Medulla oblongata (tissue), 1 donor: Measurements from ENCODE around the gene JAM2.

Experiments
- DNase-seq: peaks from one replicate; pipeline ENCODE4 v3.0.0-alpha.2; 2015; ENCODE audit errors: extremely low spot score

Gene JAM2

DNA sequence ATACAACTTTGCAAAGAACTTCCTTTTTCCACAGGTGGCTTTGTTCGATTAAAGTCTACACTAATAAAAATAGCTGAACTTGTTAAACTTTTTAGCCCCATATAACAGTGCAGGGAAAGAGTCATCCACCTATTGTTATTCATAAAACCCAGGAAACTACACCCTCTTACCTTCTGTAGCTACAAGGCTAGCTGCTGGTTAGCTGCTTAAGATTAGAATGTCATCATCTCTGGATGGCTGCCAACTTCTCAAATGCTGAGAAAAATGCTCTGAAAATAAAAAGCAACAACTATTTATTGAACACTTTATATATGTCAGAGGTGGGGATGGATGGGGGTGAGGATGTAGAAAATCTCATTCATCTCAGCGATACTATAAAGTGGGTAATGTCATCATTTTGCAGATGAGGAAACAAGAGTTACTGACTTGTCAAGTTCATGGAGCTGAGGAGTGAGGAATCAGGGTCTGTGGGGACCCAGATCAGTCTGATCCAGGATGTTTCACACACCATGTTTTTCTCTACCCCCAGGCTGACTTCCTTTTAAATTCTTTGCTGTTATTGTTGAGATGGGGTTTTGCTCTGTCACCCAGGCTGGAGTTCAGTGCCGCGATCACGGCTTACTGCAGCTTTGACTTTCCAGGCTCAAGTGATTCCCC, 78.6 kb downstream of the JAM2 start:
- DNase-seq = no peak

DNA sequence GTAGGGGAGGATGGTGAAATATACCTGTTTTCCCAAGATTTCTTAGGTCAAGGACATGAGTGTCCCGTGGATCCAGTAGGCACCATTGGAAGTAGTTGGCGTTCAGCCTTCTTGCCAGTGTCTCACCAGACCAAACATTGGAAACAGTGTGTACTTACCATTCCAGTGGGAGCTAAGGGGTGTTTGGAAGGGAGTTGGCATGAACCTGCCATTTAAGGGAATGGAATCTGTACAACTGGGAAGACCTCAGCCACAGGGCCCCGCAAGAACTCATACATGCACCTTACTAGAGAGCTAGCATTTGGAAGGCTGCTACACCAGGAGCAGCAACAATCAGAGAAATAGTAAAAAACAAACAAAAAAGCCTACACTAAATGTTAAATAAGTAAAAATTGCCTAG, 82.9 kb downstream of the JAM2 start:
- no peak for DNase-seq

- no peak for DNase-seq
These were observed 83.6 kb downstream of the JAM2 start for GRCh38 chr21:25722631-25723030.

DNA sequence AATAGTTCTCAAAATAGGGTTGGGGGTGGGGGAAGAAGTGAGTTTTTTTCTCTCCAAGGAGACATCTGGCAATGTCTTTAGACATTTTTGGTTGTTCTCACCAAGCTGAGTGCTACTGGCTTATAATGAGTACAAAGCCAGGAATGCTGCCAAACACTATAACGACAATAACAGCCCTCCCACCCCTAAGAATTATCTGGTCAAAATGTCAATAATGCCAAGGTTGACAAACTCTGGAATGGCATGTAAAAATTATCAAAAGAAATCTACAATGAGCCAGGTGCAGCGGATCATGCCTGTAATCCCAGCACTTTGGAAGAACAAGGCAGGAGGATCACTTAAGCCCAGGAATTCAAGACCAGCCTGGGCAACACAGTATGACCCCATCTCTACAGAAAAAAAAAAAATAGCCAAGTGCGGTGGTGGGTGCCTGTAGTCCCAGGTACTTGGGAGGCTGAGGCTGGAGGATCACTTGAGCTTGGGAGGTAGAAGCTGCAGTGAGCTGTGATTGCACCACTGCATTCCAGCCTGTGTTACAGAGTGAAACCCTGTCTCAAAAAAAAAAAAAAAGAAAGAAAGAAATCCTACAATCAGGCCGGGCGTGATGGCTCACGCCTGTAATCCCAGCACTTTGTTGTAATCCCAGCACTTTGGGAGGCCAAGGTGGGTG, 93.2 kb downstream of the JAM2 start:
- no peak for DNase-seq

DNA sequence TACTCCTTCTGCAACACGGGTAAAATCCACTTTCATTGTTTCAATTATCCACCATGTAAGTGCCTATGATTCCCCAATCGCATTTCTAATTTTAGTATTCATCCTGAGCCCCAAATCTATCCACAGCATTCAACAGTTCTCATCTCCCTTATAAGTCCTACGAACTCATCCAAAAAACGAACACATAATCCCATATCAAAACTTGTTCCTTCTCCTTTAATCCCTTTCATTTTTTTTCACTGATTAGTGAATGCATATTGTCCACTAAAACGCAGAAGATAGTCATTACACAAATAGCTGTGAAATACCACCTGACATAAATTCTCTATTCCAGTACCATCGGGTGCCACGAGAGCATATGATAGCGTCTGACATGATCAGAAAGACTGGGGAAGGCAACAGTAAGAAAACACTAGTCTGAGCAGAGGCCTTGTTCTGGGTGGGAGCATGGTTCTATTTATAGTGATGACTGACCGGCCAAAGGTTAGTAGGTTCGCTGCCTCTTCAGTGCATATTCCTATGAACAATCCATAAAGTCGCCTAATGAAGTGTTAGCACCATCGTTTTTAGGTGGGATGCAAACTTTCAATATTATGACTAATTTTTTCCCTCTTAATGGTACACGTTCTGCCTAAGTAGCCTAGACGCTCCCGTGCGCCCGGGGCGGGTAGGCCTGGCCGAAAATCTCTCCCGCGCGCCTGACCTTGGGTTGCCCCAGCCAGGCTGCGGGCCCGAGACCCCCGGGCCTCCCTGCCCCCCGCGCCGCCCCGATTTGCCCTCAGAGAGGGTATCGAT, 95.0 kb downstream of the JAM2 start:
- peak; percentile 21 for DNase-seq

GRCh38 chr21:25734654-25734903, 95.5 kb downstream of the JAM2 start:
- no peak for DNase-seq

GRCh38 chr21:25734904-25735645, 96.0 kb downstream of the JAM2 start, which contains the start of the genes ATP5PF and GABPA:
ATP5PF (minus strand) TSS chr21:25734904; CDS start chr21:25729794, 5,110 bp downstream.
GABPA (plus strand) TSS chr21:25734972; CDS start chr21:25741599, 6,627 bp downstream.
- DNase-seq = peak; percentile 98

DNA sequence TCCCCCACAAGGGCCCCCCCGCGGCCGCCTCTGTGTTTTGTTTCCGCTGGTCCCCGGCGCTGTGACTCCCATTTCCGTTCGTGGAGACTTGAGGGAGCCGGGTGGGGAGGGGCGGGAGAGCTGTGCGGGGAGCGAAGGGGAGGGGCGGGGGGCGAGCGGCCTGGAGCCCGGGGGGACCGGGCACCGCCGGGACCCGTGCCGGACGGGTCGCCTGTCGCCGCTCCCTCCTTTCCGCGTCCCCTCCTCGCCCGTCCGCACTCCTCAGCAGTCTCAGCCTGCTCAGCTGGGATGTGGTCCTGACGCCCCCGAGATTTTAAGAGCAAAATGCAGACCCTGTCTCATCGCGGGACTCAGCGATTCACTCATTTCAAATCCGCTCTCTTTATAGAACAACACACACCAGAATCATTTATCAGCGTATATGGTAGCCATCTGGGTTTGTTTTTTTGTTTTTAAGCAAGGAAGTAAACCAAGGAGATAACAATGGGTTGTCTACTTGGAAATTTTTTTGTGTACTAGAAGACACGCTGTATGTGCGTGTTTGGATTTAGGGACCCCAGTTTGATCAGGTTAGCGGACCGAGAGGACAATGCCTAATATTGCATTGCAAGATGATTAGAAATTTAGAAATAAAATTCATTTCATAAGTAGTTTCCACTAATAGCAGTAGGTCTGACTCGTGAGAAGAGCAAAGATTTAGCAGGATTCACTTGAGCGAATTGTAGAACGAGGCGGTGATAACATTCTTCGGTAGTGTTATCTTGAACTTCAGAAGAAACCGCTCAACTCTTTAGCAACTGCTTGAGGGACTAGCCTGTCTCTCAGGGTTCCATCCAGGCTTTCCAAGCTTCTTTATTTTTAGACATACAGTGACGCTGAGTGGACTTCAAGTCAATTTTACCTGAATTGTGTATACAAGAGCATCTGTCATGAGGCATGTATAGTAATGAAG, 96.9 kb downstream of the JAM2 start:
- DNase-seq = peak; percentile 92

GRCh38 chr21:25737421-25737820, 98.4 kb downstream of the JAM2 start:
- no peak for DNase-seq

DNA sequence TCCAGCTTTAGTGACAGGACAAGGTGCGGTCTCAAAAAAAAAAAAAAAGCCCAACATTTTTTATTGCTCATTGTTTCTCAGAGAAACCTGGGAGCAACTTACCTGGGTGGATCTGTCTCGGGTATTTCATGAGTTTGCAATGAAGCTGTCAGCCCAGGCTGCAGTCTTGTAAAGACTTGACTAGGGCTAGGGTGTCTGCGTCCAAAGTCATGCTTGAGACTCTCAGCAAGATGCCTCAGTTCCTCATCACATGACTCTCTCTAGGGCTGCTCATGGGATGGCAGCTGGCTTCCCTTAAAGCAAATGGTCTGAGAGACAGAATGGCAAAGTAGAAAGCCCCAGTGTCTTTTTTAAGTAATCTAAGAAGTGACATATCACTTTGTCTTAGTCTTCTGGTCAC, 103.8 kb downstream of the JAM2 start:
- DNase-seq = no peak

- no peak for DNase-seq
These were observed 105.8 kb downstream of the JAM2 start for GRCh38 chr21:25744854-25745253.

- DNase-seq = no peak
These were observed 111.0 kb downstream of the JAM2 start for GRCh38 chr21:25750085-25750484.

GRCh38 chr21:25752416-25752815, 113.4 kb downstream of the JAM2 start:
- no peak for DNase-seq

- no peak for DNase-seq
These were observed 117.3 kb downstream of the JAM2 start for GRCh38 chr21:25756190-25756932.

DNA sequence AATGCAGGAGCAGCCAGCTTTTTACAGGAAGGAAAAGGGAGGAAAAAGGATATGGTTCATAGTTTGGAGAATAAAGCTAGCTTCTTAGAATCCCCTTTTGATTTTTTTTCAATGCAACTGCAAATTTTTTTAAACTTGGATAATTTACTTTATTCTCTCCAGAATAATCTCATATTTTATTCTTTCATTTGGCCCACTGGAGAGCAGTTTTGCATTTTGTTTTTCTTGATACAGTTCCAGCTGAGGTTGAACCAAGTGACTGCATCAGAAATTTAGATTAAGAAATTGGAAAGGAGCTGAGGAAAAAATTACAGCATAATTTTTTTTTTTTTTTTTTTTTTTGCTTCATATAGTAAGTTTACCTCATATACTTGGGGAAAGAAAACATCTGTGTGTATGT, 118.5 kb downstream of the JAM2 start:
- DNase-seq = no peak

GRCh38 chr21:25759573-25759972, 120.5 kb downstream of the JAM2 start:
- no peak for DNase-seq

- DNase-seq = no peak
These were observed 121.0 kb downstream of the JAM2 start for GRCh38 chr21:25760061-25760460.

DNA sequence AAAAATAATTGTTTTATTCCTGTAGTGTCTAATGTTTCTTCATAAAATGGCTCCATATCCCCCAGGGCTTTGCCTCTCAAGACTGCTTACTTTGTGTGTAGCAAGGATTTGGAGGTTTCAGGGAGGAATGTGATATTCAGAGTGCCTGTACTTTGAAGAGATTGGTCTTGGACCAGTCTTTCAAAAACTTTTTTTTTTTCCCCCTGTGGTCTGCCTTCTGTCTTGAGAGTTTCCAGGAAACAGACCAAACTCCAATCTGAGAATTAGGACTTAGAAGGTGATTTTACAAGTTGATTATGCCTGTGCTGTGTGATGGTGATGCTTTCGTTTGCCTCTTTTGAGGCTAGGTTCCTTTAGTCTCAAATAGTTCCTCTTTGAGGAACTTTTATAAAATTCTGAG, 121.6 kb downstream of the JAM2 start:
- DNase-seq = no peak

DNA sequence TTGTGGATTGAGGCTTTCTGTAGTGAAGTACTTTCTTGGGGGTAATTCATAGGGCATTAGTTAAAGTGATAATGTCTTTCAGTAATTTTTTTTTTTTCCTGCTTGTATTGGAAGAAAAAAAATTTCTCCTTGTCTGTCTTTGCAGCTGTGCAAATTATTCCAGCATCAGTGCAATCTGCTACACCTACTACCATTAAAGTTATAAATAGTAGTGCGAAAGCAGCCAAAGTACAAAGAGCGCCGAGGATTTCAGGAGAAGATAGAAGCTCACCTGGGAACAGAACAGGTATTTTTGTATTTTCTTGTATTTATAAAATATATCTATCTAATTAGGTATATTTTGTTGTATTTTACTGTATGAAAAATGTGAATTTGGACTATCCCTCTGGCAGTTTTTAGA, 125.0 kb downstream of the JAM2 start:
- no peak for DNase-seq
